NT2/D1 (cell line): Measurements from ENCODE around the gene IMPDH2.

Experiments
- SUZ12 ChIP-seq: IDR thresholded peaks from 2 replicates; pipeline ENCODE4 v1.6.1; 2011; ENCODE audit not compliant: insufficient read length, insufficient read depth; ENCODE audit errors: extremely low read depth
- YY1 ChIP-seq: IDR thresholded peaks from 2 replicates; pipeline ENCODE4 v1.6.1; 2011; ENCODE audit not compliant: insufficient read length, insufficient read depth
- ZNF274 ChIP-seq: IDR thresholded peaks from 2 replicates; pipeline ENCODE4 v1.6.1; 2011; ENCODE audit warnings: mild to moderate bottlenecking, low read depth, low read length

DNA sequence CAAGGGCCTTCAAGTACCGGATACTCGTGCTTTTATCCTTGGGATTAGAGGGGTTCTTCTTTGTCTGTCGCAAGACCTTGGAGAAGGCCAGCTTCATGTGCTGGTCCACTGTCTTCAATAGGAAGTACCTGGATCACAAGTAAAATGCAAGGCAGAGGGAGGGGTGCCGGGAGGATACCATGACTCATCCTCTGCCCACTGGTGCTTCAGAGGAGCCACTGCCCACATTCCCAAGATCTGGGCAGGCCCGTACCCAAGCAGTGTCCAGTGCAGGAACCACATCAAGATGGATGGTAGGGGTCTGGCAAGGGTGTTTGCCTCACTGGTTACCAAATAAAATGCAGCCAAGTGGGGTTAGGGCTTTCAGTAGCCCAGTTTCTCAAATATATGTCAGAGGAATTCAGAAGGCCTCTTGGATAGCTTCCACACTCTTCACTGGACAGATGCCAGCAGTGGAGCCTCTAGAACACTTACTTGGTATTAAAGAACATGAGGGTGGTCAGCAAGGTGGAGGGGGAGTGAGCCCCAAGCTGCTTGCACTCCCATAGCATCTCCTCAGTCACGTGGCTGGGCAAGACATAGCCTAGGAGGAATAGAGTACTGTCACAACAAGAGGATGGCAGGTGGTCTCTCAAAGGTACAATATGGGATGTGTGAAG lies 3.6 kb upstream of the IMPDH2 start:
- TF ChIP-seq ZNF274 (no peak), SUZ12 (no peak), YY1 (no peak)
